HG03575 (cell line): Measurements from ENCODE around the gene PLA2G2E.
A peak's percentile ranks its signal among the peaks of the same experiment; 100 is the strongest.
"Not testable (repeated sequence)": the region's sequence is repeated elsewhere in the genome, so short reads cannot be mapped to it uniquely, and the experiment has no call there.

ENCODE experiments used
- ATAC-seq: cut with Tn5 transposase; IDR thresholded peaks from one replicate; pipeline ENCODE4 v1.9.1; 2021; ENCODE audit not compliant: unreplicated experiment, insufficient number of reproducible peaks, low FRiP score; ENCODE audit errors: extremely low read depth

The PLA2G2E gene

DNA sequence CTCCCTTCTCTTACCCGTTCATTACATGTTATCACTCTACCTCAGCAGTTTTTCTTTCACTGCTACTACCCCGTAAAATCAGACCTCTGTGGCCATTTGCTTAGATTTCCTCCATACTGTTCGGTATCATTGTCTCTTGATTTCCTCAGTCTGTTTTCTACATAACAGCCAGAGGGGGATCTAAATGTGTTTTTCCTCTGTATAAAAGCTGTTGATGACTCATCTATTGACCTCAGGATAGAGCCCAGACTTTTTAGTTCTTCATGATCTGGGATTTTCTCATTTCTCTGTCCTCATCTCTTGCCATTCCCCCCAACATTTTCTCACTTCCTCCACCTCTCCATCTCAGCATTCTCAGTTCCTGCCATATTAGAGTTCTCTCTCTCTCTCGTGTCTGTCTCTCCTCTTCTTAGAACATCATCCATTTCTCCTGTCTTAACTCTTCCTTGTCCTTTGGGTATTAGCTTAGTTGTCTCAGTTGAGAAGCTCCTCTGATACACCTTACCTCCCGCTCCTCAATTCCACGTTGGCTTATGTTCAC, 30.7 kb downstream of the PLA2G2E start:
- ATAC-seq, result no peak

DNA sequence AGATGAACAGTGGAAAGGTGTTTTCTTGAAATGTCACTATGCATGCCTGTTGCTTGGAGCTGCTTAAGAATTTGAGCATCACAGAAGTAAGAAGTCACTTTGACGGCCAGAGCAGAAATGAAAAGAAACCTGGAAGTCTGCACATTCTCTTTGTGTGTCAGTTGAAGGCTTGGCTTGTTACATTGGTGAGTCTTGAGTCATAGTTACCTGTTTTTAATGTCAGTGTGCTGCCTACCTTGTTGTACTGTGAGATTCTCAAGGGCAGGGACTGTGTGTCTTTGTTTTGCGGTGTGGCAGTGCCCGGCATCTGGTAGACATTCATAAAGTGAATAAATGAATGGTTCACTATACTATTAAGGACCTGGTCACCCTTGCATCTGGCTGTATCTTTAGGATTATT, 31.3 kb downstream of the PLA2G2E start:
- ATAC-seq, result no peak

DNA sequence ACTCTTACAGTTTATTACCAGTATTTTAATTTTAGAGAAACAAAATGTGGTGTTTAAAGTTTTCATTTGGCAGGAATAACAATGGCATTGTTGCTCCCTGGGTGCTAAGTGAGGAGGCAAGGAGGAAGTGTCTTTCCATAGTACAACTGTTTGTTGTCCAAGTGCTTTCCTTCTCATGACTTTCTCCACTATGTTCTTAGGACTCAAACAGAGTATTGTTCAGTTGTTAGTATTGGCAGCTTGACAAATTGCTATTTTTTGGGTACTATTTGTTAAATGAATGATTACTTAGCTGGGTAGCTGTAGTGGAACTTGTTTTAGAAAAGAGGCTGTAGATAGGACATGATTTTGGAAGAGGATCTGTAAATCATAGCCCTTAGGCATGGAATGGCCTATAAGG, 33.8 kb downstream of the PLA2G2E start:
- no peak for ATAC-seq

DNA sequence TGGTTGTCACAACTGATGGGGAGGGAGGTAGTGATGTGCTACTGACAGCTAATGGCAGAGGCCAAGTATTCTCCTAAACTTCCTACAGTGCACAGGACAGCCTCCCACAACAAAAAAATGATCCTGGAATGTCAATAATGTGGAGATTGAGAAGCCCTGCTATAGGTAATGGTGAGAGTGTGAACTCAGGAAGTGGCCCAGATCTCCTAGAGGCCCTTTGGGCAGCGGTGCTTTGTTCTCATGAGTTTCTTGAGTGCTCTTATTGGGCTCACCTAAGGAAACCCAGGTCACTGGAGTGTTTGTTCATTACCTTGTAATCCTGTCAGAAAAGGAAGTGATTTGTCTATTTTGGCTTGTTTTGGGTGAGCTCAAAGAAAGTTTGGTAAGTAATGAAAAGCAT, 35.3 kb downstream of the PLA2G2E start:
- ATAC-seq, result no peak

DNA sequence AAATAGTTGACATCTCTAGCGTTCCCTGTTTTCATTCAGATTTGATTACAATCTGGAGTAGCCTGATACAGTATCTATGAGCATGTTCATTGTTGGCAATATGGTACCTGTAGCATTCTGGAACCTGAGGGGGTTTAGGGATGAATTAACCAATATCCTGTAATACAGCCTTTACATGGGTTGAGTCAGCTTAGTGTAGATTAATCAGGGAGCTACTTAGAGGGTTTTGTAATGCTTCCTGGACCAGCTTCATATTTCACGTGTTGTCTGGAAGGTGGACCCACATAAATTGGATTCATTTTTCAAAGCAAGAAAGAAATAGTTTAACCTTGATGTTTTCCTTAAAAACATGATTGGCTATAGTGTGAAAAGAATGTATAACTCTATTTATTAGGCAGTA, 37.6 kb downstream of the PLA2G2E start:
- ATAC-seq, result no peak

DNA sequence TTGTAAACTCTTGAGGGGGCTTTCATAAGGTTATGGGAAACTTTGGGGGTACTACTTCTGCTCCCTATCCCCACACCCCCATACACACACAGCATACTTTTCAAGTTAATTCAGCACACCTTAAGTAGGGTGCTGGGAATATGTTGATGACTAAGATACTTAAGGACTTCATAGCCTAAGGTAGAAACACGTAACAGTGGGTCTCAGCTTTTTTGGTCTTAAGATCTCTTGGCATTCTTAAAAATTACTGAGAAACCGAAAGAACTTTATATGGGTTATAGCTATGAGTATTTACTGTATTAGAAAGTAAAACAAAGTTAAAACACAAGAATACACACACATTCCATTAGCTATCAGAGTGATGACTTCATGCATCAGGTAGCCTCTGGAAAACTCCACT, 39.1 kb downstream of the PLA2G2E start:
- no peak for ATAC-seq

DNA sequence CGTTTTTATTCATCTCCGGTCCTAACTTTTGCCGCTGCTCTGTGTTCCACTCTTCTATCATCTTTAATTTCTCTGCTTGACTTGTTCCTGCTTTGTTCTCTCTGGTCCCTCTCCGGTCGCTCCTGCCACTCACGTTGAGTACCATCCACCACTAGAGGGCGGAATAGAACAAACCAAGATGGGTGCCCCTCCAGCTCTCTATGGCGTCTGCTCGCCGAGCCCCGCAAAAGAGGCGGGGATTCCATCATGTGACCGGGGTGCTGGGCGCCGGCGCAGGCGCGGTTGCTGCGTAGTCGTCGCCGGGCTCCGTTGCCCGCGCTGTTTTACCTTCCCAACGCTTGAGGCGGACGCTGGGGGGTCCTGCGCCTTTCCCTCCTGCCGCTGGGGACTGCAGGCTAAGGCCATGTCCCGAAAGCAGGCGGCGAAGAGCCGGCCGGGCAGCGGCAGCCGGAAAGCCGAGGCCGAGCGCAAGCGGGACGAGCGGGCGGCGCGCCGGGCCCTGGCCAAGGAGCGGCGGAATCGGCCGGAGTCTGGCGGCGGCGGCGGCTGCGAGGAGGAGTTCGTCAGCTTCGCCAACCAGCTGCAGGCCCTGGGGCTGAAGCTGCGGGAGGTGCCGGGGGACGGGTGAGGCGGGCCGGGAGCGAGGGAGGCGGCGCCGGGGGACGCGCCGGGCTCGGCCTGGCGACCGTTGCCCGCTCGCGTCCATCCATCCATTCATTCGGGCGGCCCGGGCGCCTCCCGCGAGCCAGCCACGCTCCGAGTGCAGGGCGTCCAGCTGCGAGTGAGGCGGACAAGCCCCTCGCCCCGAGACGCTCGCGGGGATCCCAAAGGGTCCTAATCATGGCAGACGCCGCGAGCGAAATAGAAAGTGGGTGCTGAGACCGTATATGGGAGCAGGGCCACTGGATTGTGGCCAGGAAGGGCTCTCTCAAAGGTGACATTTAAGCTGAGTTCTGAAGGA, 41.0 kb downstream of the PLA2G2E start, which contains the start of gene OTUD3:
OTUD3 (plus strand) TSS at position 285 of the 961 bp plus-strand sequence; CDS start at position 404, 119 bp downstream.
- peak; percentile 60 for ATAC-seq

DNA sequence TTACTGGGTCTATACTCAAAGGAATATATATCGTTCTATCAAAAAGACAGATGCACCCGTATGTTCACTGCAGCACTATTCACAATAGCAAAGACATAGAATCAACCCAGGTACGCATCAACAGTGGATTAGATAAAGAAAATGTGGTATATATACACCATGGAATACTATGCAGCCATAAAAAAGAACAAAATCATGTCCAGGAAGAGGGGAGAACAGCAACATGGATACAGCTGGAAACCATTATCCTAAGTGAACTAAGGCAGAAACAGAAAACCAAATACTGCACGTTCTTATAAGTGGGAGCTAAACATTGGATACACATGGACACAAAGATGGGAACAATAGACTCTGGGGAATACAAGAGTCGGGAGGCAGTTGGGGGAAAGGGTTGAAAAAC, 42.6 kb downstream of the PLA2G2E start:
- ATAC-seq, result not testable (repeated sequence)

DNA sequence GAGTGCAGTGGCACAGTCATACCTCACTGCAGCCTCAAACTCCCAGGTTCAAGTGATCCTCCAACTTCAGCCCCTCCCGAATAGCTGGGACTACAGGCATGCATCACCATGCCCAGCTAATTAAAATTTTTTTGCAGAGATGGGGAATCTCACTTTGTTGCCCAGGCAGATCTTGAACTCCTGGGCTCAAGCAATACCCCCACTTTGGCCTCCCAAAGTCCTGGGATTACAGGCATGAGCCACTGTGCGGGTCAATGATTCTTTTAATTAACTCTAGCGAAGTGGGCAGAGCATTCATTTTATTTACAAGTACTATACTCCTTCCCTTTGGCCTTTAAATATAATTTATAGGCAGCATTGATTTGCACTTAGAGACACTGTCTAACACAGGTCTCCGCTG, 43.8 kb downstream of the PLA2G2E start:
- ATAC-seq, result no peak

DNA sequence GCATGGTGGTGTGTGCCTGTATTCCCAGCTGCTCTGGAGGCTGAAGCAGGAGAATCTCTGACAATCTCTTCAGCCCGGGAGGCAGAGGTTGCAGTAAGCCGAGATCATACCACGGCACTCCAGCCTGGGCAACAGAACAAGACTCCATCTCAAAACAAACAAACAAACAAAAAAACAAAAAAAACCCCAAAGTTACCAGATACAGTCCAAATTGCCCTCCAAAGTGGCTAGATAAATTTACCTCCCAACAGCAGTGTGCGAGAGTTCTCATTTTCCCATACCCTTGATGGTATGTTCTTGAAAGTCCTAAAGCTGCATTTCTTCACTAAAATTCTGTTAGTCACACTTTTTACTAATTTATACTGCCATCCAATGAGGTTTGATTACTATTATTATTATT, 44.2 kb downstream of the PLA2G2E start:
- ATAC-seq, result no peak

DNA sequence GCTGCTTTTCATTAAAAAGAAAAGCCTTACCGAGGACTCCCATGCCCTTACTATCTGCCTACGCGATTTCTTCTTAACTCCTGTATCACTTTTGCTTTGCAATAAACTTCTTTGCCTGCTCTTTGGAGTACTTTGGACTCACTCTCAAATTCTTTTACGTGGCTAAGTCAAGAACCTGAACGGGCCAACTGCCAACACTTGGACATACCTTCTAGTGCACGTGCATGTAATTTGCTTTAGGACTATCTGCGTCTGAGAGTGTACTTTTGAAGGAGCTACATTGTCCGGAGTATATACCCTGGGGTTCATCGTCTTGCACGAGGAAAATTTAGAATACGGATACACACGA, 44.8 kb downstream of the PLA2G2E start:
- no peak for ATAC-seq

DNA sequence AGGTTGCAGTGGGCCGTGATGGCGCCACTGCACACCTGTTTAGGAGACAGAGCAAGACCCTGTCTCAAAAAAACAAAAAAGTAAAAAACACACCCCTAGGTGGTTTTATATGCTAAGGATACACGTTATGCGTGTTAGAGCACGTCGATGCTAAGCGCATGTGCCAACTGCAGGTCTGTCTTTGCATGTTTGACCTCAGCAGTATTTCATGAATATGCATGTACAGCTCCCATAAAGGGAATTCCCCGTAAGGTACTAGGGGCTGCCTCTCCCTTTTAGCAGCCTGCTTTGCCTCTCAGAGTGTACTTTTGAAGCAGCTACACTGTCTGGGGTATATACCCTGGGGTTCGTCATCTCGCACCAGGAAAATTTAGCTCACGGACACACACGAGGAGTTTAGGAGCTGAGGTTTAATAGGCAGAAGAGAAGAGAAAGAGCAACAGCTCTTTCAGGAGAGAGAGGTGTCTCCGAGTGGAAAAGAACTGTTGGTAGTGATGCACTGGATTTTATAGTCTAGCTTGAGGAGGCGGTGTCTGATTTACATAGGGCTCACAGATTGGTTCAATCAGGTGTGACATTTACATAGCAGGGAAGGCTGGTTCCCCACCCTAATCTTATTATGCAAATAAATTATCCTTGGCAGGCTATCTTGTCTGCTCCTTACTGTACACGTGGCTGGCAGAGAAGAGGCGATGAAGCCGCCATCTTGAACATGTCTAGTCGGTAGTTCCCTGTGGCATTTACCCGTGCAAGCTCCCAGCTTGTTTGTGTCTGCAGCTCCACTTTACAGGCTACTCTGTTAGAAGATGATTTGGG, 45.4 kb downstream of the PLA2G2E start:
- no peak for ATAC-seq

DNA sequence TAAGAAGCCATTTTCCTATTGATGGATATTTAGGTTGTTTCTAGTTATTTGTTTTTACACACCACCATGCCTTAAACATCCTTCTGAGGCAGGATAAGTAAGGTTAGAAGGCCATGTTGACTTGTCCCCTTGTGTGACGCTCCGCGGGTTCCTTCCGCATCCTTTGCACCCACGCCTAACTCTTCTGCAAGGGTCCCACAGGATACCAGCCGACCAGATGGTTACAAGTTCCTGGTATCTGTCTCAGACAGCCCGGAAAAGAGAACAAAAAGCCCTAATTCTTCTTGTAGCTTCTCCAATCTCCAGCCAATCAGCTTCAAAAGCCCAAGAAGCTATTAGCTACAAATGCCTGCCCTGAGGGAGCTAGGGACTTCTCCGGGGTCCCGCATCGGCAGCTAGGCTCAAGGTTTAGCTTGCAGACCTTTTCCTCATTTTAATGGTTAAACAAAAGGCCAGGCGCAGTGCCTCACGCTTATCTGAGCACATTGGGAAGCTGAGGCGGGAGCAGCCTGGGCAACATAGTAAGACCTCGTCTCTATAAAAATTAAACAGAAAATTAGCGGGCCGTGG, 46.2 kb downstream of the PLA2G2E start:
- no peak for ATAC-seq

DNA sequence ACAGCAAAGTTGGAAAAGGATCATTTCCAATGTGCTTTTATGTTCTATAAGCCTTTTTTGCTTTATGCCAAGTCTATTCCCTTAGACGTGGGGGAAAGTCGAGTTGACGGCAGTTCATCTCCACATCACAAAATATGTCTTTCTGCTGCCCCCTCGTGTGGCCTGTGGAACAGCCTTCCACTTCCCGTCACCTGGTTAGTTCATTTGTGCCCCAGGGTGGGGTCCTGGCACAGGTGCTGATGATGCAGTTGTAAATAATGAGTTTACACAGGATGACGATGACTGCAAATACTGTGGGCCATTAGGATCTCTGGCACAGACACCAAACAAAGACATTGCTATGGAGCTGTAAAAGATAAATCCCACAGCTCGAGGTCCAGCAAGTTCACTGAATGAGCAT, 51.2 kb downstream of the PLA2G2E start:
- ATAC-seq, result no peak
